Ovary (tissue), 9 donors: ENCODE measurements around the gene ARL10. TPM values are rescaled to one million over a fixed set of nuclear protein-coding genes. Genes with fewer than 3 reads are reported as not detected.

Experiments used
- DNase-seq, 5 donors: peaks; one replicate each; pipeline ENCODE4 v3.0.0-alpha.2; 2019 to 2020
- H3K27ac ChIP-seq, 2 donors: fragments of 200-600 bp; one replicate each; pipeline versions ENCODE4 v1.5.1 to v1.8.0; 2019 to 2022
- H3K27me3 ChIP-seq: fragments of 200-600 bp; one replicate; pipeline ENCODE4 v1.8.0; 2022
- H3K36me3 ChIP-seq: fragments of 200-600 bp; sonication (generic); one replicate; pipeline ENCODE4 v1.5.1; 2019
- H3K4me1 ChIP-seq: one replicate; pipeline ENCODE4 v1.8.1; 2013; ENCODE audit warnings: mild to moderate bottlenecking, moderate library complexity; ENCODE audit not compliant: insufficient read depth
- H3K4me3 ChIP-seq: fragments of 200-600 bp; sonication (generic); one replicate; pipeline ENCODE4 v1.5.1; 2017
- H3K9me3 ChIP-seq, 2 donors: fragments of 200-600 bp in 1 of 2; sonication (generic) in 1 of 2; one replicate each; pipeline versions ENCODE4 v1.5.1 to v1.8.1; 2013 to 2019; ENCODE audit warnings: mild to moderate bottlenecking in 1 of 2, moderate library complexity in 1 of 2
- EP300 ChIP-seq: sonication (generic); formaldehyde crosslinking; IDR thresholded peaks from one replicate; pipeline ENCODE4 v1.6.1; 2017; ENCODE audit warnings: antibody characterized with exemption
- POLR2A ChIP-seq: fragments of 450-650 bp; IDR thresholded peaks from one replicate; pipeline ENCODE4 v1.6.1; 2017; ENCODE audit warnings: antibody characterized with exemption, mild to moderate bottlenecking, moderate library complexity
- WGBS, 3 donors: extraction: QIAGEN DNeasy Blood & Tissue Kit in 1 of 3; methylation state at CpG; one replicate each; pipeline versions ENCODE4 v1.1.5 to v1.1.7; 2013 to 2017; 5-methylcytosine and 5-hydroxymethylcytosine counted together
- intact Hi-C, 4 donors: fragments of 100-400 bp; cut with DNase I; formaldehyde crosslinking; loops; one replicate each; pipeline versions ENCODE4 v1.11.0 to v1.15.1; 2022 to 2023
- polyA plus RNA-seq, 2 donors: library from polyadenylated mRNA; stranded (reverse); fragments of 200-250 nt in 1 of 2; fragments of 350-450 nt in 1 of 2; fragmentation: Illumina TruSeq in 1 of 2; extraction: RNeasy Lipid Tissue Mini Kit (QIAGEN cat#74804) in 1 of 2; gene quantifications; one replicate each; pipeline ENCODE4 v1.2.3, GENCODE V29; 2013 to 2014
- total RNA-seq, 7 donors: library from RNA; depleted of rRNA in 2 of 7; stranded (reverse); fragments of >200 nt in 2 of 7; fragmentation: NEBNext Ultra II Directional in 3 of 7; extraction: Animal tissue kit (Norgen Biotek cat#: 25700) in 3 of 7; gene quantifications; one replicate each; pipeline versions ENCODE4 v1.1.0 to v1.2.4, GENCODE V29; 2016 to 2023
- TF ChIP-seq, protein P1 (sequence below), 3 donors: fragments of 450-650 bp in 2 of 3; fragments of 200-600 bp in 1 of 3; IDR thresholded peaks; one replicate each; pipeline versions ENCODE4 v1.5.1 to v1.8.0; 2016 to 2022; ENCODE audit warnings: antibody characterized with exemption in 3 of 3, mild to moderate bottlenecking in 1 of 3
- donor health status: DM: no; HTN: no; CAD: no; lungs with moderate emphysema.
- donor health status: DM: no; HTN: no; CAD: no.
- donor health status: Bipolar disorder and iron deficiency.
- donor health status: DM: yes; HTN: yes; CAD: no.
- donor health status: DM: no; HTN: no; CAD: no.
- donor health status: DM: yes; HTN: yes; CAD: no.

ARL10 gene
- total and polyA plus RNA-seq, 9 donors: 4.0 to 26.7 (median 17.7) TPM

DNA sequence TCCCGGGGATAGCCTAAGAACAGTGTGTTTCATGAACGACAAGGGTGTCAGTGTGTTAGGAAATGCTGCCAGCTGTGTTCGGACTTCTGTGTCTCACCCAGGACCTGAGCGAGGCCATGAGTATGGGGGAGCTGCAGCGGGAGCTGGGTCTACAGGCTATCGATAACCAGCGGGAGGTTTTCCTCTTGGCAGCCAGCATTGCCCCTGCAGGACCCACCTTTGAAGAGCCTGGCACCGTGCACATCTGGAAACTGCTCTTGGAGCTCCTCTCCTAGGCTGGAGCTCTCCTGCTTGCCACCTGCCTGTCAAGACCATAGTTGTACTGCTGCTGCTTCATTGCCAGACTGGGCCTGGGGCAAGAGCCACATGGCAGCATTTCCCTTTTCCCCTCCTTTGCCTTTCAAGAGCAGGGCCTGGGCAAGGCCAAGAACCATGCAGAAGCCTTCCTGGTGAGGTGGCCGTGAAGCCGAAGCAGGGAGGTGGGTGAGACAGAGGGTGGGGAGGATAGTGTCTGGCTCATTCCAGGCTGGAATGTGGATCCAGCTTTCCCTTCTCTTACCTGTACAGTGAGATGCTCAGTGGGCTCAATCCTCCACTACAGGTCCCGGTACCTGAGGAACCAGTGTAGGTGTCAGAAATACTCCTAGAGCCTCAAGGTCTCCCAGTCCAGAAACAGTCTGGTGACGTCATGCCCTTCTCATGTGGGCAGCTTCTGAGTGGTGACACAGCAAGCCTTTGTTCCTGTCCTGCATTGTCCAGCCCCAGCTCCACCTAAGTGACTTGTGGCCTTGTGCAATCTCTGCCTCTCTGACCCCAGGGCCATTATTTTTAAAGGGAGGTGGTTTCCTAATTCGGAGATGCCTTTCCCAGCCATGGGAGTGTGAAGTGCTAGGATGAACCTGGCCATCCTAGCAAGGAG, 6.6 kb downstream of the ARL10 start:
- Histone ChIP-seq H3K9me3 (no peaks in the 10 kb centered on the region), H3K4me1 (peaks cover 3% of the 10 kb centered on the region), H3K27me3 (no peaks in the 10 kb centered on the region), H3K4me3 (no peak overlapping the region), H3K36me3 (no peaks in the 10 kb centered on the region), H3K27ac (peak overlapping the region in 1 of 2 donors; percentile 2)
- WGBS, 3 donors: 84 to 90% (median 87%) methylated on average over 13 of the region's 13 CpGs
- TF ChIP-seq POLR2A (no peak), EP300 (no peak)
- TF ChIP-seq, protein P1, sequence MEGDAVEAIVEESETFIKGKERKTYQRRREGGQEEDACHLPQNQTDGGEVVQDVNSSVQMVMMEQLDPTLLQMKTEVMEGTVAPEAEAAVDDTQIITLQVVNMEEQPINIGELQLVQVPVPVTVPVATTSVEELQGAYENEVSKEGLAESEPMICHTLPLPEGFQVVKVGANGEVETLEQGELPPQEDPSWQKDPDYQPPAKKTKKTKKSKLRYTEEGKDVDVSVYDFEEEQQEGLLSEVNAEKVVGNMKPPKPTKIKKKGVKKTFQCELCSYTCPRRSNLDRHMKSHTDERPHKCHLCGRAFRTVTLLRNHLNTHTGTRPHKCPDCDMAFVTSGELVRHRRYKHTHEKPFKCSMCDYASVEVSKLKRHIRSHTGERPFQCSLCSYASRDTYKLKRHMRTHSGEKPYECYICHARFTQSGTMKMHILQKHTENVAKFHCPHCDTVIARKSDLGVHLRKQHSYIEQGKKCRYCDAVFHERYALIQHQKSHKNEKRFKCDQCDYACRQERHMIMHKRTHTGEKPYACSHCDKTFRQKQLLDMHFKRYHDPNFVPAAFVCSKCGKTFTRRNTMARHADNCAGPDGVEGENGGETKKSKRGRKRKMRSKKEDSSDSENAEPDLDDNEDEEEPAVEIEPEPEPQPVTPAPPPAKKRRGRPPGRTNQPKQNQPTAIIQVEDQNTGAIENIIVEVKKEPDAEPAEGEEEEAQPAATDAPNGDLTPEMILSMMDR (IDR thresholded peaks at IDR 0.05): no peak
- intact Hi-C loops: no loop called here
- DNase-seq: no peak

DNA sequence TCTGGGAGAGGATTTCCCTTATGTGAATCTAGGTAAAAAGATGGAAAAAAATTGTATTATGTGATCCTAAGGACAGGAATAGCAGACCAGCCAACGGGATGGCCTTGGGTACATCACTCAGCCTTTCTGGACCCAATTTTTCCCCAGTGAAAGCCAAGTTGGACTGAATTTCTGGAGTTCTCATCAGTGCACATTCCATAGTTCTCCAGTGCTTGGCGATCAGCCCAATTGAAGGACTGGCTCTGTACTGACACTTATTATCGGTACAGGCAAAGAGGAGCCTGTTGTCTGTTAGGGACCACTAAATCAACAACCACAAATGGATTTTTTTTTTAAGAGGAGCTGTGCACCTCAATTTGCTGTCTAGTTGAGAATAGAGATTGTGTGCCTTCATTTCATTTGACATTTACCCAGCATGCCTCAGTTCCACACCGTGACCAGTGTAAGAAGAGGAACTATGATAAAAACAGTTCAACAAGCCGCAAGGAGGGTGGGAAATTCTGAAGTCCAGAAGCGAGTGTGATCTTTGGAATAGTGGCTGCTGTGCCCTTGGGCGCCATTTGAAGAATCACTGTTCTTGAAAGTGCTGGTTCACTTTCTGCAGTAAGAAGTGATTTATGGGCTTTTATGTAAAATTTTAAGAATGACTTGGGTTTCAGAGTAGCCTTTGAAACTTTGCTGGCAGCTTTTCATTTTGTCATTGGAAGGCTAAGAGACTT, 8.0 kb downstream of the ARL10 start:
- Histone ChIP-seq H3K4me3 (no peak overlapping the region), H3K27ac (peak overlapping the region in 1 of 2 donors; percentile 2), H3K9me3 (no peaks in the 10 kb centered on the region), H3K27me3 (no peaks in the 10 kb centered on the region), H3K36me3 (no peaks in the 10 kb centered on the region), H3K4me1 (peaks cover 3% of the 10 kb centered on the region)
- WGBS, 3 donors: 43 to 49% (median 47%) methylated on average over 7 of the region's 7 CpGs
- peak in 4 of 5 donors; percentile 59 to 68 (median 64) for DNase-seq
- intact Hi-C loops: no loop called here
- TF ChIP-seq, protein P1 (IDR thresholded peaks at IDR 0.05): no peak
- TF ChIP-seq EP300: no peak
- TF ChIP-seq POLR2A: no peak

DNA sequence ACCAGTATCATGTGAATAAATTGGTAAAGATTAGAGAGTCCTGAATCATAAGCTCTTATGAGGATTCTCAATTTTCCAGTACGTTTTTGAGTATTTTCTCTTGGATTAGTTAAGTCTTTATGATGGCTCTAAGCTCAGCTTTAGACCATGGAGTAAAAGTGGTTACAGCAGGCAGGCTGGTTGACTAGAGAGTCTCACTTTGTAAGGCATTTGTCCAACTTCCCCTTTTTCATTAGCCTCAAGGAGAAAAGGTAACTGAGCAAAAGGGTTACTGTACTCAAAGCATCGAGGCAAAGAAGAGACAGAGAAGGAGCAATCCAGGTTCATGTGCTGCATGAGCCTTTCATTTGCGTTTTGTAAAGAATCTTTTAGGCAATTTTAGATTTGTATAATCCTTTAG, 14.6 kb downstream of the ARL10 start:
- Histone ChIP-seq H3K36me3 (no peaks in the 10 kb centered on the region), H3K4me1 (no peaks in the 10 kb centered on the region), H3K27me3 (no peaks in the 10 kb centered on the region), H3K27ac (no peak overlapping the region), H3K9me3 (no peaks in the 10 kb centered on the region), H3K4me3 (no peak overlapping the region)
- 87 to 90% (median 88%) methylated on average over 3 of the region's 3 CpGs for WGBS, 3 donors
- intact Hi-C loops: no loop called here
- TF ChIP-seq EP300 (no peak), POLR2A (no peak)
- TF ChIP-seq, protein P1 (IDR thresholded peaks at IDR 0.05): no peak
- DNase-seq: no peak

DNA sequence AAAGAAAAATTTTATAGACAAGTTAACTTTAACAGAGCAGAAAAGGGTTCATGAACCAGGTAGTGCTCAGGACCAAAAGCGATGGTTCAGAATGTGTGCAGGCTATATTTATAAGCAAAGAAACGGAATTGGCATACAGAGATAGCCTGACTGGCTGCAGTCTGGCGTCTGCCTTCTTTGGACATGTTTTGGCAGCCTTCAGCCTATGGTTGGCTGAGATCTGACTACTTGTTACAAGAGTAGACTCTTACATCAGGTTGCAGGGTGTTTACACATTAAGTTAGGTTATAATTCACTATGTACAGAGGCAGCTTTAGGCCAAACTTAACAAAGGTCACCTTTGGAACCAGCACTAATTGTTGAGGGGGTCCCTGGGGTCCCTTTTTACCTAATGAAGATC, 16.1 kb downstream of the ARL10 start:
- Histone ChIP-seq H3K9me3 (no peaks in the 10 kb centered on the region), H3K27ac (no peak overlapping the region), H3K36me3 (no peaks in the 10 kb centered on the region), H3K27me3 (no peaks in the 10 kb centered on the region), H3K4me3 (no peak overlapping the region), H3K4me1 (no peaks in the 10 kb centered on the region)
- intact Hi-C loops: no loop called here
- no peak for DNase-seq
- 69 to 79% (median 71%) methylated on average over 3 of the region's 3 CpGs for WGBS, 3 donors
- TF ChIP-seq EP300: no peak
- TF ChIP-seq, protein P1 (IDR thresholded peaks at IDR 0.05): no peak
- no peak for TF ChIP-seq POLR2A
